DND-41 (cell line): ENCODE measurements around the gene FCRL1.

Source experiments
- CTCF ChIP-seq: IDR thresholded peaks from 2 replicates; pipeline ENCODE4 v1.5.1; 2012; ENCODE audit warnings: borderline replicate concordance, low read length, moderate library complexity, mild to moderate bottlenecking; ENCODE audit not compliant: poor library complexity, severe bottlenecking; ENCODE audit errors: extremely low read depth
- EZH2 ChIP-seq: IDR thresholded peaks from 3 replicates; pipeline ENCODE4 v1.6.1; 2012; ENCODE audit warnings: borderline replicate concordance, low read depth, mild to moderate bottlenecking, moderate library complexity, low read length, inconsistent platforms; ENCODE audit not compliant: severe bottlenecking

GRCh38 chr1:157785248-157785647 is 34.7 kb downstream of the FCRL1 start:
- TF ChIP-seq CTCF (no peak), EZH2 (no peak)
